Stimulated activated CD4-positive, alpha-beta T cell treated with anti-CD3 and anti-CD28 coated beads, Interleukin-1b, Interleukin-23, amount 100 ng/mL, for 4 hours (primary cell): ENCODE data around the gene ALDH2.
"Not testable (repeated sequence)": the region's sequence is repeated elsewhere in the genome, so short reads cannot be mapped to it uniquely, and the experiment has no call there.

Experiments
- DNase-seq, 2 donors: peaks; one replicate each; pipeline ENCODE4 v3.0.0-alpha.2; 2020; ENCODE audit warnings: low read depth in 2 of 2

ALDH2 gene

GRCh38 chr12:111759271-111759670, 7.5 kb upstream of the ALDH2 start:
- no peak for DNase-seq

- DNase-seq: no peak
These were observed 6.7 kb upstream of the ALDH2 start for GRCh38 chr12:111759991-111760390.

GRCh38 chr12:111761099-111761498, 5.6 kb upstream of the ALDH2 start:
- DNase-seq: no peak

- DNase-seq: no peak
These were observed 5.0 kb upstream of the ALDH2 start for GRCh38 chr12:111761706-111762105.

DNA sequence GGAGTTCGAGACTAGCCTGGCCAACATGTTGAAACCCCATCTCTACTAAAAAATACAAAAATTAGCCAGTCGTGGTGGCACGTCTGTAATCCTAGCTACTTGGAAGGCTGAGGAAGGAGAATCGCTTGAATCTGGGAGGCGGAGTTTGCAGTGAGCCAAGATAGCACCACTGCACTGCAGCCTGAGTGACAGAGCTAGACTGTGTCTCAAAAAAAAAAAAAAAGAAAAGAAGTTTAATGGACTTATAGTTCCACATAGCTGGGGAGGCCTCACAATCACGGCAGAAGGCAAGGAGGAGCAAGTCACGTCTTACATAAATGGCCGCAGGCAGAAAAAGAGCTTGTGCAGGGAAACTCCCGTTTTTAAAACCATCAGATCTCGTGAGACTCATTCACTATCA, 3.2 kb upstream of the ALDH2 start:
- not testable (repeated sequence) for DNase-seq

GRCh38 chr12:111764120-111764821, 2.5 kb upstream of the ALDH2 start:
- DNase-seq: no peak

GRCh38 chr12:111767362-111768158, 827 bp downstream of the ALDH2 start:
- DNase-seq: no peak

DNA sequence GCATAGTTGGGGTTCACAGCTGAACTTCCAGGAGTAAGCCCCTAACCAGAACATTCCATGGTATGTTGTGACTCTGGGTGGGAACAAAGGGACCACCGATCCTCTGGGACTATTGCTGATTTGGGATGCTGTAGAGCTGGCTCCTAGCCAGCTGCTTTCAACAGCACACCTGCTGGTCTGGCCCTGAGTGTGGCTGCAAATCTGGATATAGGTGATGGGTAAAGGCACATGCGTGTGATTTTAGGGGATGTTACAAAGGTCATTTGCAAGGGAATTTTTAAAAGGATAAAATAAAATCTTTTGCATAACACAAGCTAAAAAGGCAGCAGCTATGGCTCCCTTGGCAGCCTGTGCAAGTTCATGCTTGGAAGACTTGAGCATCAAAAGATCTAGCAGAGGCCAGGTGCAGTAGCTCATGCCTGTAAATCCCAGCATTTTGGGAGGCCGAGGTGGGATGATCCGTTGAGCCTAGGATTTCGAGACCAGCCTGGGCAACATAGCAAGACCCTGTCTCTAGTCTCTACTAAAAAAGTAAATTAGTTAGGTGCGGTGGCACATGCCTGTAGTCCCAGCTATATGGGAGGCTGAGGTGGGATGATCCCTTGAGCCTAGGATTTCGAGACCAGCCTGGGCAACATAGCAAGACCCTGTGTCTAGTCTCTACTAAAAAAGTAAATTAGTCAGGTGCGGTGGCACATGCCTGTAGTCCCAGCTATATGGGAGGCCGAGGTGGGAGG, 1.6 kb downstream of the ALDH2 start:
- DNase-seq: no peak

DNA sequence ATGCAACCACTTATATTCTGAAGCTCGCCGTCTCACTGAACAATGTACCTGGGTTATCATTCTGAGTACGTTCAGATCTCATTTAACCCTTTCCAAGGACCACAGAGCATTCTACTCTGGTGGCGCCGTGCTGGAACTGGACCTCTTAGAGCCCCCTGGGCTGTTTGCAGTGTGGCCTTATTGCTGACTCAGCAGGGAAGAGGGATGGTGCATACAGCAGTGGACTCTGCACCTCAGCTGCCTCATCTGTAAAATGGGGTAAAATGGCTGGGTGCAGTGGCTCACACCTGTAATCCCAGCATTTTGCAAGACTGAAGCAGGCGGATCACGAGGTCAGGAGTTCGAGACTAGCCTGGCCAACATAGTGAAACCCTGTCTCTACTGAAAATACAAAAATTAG, 2.9 kb downstream of the ALDH2 start:
- no peak for DNase-seq

DNA sequence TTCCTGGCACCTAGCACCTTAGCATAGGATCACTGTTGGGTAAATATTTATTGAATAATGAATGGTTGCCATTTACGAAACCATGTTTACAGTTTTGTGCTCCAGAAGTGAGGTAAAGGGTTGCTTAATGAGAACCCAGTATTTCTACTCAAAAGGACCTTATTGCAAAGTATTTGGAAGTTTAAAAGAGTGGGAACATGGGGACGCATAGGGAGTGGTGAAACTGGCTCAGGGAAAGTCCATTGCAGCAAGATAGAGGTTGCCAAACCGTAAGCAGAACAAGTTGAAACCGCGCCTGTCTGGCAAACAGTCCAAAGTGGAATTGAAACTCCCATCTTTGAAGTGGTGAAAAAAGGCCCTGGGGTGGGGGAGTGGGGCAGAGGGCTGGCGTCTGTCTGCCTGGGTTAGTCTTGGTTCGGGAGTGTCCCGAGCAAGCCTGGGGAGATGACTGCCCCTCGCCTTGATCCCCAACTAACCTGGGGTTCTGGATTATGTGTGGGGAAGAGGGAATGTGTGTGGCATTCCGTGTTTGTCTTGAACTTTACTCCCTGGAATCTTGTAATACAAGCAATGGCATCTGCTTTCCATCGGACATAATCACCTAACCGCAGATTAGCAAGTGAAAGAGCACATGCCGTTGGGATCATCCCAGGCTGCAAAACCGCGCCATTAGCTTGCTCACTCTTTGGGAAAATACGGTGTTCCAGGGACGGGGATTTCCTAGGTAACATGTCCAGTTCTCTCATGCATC, 7.2 kb downstream of the ALDH2 start:
- DNase-seq: no peak

DNA sequence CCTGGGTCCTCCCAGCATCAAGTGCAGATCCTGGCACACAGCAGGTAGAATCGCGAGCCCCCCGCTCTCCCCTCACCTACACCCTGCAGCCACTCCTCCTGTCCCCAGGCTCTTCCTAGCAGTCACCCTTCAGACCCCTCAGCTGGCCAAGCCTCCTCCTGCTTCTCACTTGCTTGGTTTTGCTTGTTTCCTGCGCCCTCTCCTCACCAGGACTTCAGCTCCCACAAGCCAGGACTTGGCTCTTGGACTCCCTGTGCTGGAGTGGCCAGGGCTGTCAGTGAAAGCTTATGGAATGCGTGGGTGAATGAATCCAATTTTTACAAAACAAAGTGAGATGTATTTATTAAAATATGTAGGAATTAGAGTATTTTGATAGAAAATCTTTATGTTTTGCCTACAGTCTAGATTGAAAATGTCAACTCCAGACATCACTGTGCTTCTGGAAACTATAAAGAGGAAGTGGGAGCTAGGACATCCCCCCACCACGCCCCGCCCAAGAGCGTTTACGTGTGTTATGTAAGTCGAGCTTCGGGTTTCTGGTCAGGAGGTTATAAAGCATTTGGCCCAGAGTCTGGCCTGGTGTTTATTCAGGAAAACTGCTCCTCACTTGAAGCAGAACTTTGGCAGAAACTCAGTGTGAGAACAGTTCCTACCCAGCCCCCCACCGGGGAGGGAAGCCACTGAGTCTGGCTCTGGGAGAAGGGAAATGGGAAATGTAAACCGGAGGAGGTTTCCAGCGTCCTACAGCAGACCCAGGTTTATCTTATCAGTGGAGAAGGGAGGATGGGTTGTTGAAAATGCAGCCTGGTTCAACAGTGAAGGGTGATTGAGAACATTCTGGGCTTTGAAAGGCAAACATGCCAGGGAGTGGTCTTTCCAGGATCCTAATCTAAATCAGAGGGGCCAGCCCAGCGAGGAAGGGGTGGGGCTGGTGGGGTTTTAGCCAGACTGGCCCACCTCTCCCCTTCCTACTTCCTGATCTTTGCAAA, 8.8 kb downstream of the ALDH2 start:
- DNase-seq: no peak

- DNase-seq: no peak
These were observed 10.2 kb downstream of the ALDH2 start for GRCh38 chr12:111776836-111777344.

- no peak for DNase-seq
These were observed 10.8 kb downstream of the ALDH2 start for GRCh38 chr12:111777345-111778045.

DNA sequence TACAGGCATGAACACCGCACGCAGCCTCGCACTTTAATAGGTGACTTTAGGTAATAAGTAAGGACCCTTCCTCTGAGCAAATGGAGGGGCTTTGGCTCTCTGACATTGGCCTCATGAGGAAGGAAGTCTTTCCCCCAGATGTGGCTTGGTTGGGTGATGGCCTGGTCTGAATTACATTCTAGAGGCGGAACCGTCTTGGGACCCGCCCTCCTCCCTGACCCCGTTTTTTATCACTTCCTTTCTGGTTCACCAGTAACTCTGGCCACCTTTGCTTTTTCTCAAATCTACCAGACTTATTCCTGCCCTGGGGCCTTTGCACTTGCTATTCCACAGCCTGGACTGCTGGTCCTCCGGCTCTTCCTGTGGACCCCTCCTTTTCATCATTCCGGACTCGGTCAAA, 13.4 kb downstream of the ALDH2 start:
- no peak for DNase-seq

DNA sequence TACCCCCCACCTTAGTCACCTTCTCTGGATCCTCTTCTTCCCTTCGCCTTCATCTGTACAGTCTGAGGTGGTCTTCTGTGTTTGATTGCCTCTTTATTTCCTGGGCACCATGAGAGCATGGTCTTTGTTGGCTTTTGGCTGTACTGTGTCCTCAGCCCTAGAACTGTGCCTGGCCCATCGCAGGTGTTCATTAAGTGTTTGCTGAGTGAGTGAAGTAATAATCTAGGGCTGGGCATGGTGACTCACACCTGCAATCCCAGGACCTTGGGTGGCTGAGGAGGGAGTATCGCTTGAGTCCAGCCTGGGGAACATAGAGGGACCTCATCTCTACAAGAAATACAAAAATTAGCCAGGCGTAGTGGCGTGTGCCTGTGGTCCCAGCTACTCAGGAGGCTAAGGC, 13.9 kb downstream of the ALDH2 start:
- no peak for DNase-seq

DNA sequence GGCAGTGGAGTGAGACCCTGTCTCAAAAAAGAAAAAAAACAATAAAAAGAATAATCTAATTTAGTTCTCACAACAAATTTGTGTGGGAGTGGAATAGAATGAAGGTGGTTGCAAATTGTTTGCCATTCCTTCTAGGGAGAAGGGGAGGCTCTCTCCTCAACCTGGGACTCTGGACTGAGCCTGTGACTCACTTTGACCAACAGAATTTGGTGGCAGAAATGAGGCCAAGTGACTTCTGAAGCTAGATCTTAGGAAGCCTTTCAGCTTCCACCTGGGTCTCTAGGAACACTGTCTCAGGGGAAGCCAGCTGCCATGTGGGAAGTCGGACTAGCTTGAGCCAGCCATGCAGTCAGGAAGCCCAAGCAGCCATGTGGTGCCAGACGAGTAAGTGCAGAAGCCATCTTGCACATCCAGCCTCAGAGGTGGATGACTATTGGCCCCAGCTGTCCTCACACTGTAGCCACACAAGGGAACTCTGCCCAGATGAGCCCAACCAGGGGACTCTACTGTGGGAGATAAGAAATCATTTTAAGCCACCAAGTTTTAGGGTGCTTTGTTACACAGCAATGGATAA, 14.4 kb downstream of the ALDH2 start:
- DNase-seq: no peak

DNA sequence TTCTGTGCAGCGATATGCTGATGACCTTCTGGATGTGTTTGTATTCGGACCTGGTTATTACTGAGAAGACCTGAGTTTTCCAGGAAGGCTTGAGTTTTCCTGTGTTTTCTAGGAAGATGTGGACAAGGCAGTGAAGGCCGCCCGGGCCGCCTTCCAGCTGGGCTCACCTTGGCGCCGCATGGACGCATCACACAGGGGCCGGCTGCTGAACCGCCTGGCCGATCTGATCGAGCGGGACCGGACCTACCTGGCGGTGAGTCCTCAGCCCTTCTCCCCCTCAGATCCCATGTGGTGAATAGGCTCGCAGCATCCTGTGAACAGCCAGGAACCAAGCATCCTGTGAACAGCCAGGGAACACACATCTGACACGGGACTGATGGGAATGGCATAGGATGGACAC, 16.3 kb downstream of the ALDH2 start:
- no peak for DNase-seq

DNA sequence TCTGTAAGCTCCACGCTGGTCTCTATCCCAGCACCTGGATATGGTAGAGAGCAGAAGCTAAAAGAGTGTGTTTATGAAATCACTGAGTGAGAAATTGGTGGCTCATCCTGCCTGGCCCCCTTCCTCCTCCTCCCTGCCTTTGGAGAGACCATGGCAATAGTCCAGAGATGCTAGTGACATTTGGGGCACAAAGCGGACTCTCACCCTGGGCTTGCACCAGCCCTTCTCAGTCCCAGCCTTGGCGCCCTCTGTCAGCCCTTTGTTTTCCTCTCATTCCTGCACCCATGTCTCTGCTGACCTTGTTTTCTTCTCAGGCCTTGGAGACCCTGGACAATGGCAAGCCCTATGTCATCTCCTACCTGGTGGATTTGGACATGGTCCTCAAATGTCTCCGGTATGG, 18.2 kb downstream of the ALDH2 start:
- no peak for DNase-seq

DNA sequence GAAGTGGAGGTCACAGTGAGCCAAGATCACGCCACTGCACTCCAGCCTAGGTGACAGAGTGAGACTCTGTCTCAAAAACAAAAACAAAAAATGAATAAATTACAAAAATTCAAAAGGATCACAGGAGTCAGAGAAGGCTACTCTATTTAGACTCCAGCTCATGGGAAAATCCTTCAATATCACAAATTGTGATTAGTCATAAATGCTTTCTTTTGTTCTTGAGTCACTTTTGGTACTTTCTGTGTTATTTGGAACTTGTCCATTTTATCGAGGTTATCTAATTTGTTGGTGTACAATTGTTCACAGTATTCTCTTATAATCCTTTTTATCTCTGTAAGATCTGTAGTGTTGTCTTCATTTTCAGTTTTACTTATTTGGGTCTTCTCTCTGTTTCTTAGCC, 18.9 kb downstream of the ALDH2 start:
- DNase-seq: no peak
